ENCODE measurements around the gene KPNB1. TPM values are rescaled to one million over a fixed set of nuclear protein-coding genes. Genes with fewer than 3 reads are reported as not detected.

The KPNB1 gene
- total and polyA plus RNA-seq, 2 of the 8 experiments (the other 6 are each of a cell fraction or from before 2014, with no cell fraction given), result 171 to 625 TPM

DNA sequence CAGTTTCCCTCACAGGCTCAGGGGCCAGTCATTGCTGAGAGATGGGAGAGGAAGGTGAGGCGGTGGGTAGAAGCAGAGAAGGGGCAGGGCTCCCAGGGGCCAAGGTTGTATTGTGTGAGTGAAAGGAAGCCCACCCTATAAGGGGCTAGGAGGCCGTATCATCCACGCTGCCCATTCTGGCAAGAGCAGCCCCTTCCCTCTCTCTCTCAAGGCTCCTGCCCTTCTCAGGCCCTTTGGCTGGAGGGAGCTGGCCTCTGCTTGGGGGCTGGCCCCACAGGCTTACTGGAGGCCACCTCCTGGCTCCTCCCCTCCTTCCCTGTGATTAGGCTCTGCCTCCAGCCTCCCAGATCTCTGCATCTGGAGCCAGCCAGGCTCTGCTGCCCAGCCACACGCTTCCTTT is 51.9 kb downstream of the KPNB1 start (continued):
- TF ChIP-seq, protein P1, sequence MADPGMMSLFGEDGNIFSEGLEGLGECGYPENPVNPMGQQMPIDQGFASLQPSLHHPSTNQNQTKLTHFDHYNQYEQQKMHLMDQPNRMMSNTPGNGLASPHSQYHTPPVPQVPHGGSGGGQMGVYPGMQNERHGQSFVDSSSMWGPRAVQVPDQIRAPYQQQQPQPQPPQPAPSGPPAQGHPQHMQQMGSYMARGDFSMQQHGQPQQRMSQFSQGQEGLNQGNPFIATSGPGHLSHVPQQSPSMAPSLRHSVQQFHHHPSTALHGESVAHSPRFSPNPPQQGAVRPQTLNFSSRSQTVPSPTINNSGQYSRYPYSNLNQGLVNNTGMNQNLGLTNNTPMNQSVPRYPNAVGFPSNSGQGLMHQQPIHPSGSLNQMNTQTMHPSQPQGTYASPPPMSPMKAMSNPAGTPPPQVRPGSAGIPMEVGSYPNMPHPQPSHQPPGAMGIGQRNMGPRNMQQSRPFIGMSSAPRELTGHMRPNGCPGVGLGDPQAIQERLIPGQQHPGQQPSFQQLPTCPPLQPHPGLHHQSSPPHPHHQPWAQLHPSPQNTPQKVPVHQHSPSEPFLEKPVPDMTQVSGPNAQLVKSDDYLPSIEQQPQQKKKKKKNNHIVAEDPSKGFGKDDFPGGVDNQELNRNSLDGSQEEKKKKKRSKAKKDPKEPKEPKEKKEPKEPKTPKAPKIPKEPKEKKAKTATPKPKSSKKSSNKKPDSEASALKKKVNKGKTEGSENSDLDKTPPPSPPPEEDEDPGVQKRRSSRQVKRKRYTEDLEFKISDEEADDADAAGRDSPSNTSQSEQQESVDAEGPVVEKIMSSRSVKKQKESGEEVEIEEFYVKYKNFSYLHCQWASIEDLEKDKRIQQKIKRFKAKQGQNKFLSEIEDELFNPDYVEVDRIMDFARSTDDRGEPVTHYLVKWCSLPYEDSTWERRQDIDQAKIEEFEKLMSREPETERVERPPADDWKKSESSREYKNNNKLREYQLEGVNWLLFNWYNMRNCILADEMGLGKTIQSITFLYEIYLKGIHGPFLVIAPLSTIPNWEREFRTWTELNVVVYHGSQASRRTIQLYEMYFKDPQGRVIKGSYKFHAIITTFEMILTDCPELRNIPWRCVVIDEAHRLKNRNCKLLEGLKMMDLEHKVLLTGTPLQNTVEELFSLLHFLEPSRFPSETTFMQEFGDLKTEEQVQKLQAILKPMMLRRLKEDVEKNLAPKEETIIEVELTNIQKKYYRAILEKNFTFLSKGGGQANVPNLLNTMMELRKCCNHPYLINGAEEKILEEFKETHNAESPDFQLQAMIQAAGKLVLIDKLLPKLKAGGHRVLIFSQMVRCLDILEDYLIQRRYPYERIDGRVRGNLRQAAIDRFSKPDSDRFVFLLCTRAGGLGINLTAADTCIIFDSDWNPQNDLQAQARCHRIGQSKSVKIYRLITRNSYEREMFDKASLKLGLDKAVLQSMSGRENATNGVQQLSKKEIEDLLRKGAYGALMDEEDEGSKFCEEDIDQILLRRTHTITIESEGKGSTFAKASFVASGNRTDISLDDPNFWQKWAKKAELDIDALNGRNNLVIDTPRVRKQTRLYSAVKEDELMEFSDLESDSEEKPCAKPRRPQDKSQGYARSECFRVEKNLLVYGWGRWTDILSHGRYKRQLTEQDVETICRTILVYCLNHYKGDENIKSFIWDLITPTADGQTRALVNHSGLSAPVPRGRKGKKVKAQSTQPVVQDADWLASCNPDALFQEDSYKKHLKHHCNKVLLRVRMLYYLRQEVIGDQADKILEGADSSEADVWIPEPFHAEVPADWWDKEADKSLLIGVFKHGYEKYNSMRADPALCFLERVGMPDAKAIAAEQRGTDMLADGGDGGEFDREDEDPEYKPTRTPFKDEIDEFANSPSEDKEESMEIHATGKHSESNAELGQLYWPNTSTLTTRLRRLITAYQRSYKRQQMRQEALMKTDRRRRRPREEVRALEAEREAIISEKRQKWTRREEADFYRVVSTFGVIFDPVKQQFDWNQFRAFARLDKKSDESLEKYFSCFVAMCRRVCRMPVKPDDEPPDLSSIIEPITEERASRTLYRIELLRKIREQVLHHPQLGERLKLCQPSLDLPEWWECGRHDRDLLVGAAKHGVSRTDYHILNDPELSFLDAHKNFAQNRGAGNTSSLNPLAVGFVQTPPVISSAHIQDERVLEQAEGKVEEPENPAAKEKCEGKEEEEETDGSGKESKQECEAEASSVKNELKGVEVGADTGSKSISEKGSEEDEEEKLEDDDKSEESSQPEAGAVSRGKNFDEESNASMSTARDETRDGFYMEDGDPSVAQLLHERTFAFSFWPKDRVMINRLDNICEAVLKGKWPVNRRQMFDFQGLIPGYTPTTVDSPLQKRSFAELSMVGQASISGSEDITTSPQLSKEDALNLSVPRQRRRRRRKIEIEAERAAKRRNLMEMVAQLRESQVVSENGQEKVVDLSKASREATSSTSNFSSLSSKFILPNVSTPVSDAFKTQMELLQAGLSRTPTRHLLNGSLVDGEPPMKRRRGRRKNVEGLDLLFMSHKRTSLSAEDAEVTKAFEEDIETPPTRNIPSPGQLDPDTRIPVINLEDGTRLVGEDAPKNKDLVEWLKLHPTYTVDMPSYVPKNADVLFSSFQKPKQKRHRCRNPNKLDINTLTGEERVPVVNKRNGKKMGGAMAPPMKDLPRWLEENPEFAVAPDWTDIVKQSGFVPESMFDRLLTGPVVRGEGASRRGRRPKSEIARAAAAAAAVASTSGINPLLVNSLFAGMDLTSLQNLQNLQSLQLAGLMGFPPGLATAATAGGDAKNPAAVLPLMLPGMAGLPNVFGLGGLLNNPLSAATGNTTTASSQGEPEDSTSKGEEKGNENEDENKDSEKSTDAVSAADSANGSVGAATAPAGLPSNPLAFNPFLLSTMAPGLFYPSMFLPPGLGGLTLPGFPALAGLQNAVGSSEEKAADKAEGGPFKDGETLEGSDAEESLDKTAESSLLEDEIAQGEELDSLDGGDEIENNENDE (IDR thresholded peaks at IDR 0.05; ENCODE audit: insufficient replicate concordance, low read length), result no peak
- no peak for TF ChIP-seq TCF12 (IDR thresholded peaks at IDR 0.05; ENCODE audit: low read depth, low read length)
